Neural progenitor cell (in vitro differentiated cells): ENCODE results near the gene MUSTN1.

Experiments
- CTCF ChIP-seq: fragments of 200-600 bp; sonication (generic); IDR thresholded peaks from 2 replicates; pipeline ENCODE4 v1.5.1; 2017; ENCODE audit warnings: antibody characterized with exemption, mild to moderate bottlenecking
- EZH2 ChIP-seq: fragments of 200-600 bp; sonication (generic); IDR thresholded peaks from 2 replicates; pipeline ENCODE4 v1.6.1; 2017; ENCODE audit warnings: antibody characterized with exemption, mild to moderate bottlenecking, moderate library complexity
- EZH2phosphoT487 ChIP-seq: fragments of 200-600 bp; sonication (generic); IDR thresholded peaks from 2 replicates; pipeline ENCODE4 v1.6.1; 2017; ENCODE audit warnings: antibody characterized with exemption

GRCh38 chr3:52877085-52877484 is 42.3 kb upstream of the MUSTN1 start:
- TF ChIP-seq CTCF (no peak), EZH2 (no peak), EZH2phosphoT487 (no peak)
